ENCODE data around the gene GREM1.

DNA sequence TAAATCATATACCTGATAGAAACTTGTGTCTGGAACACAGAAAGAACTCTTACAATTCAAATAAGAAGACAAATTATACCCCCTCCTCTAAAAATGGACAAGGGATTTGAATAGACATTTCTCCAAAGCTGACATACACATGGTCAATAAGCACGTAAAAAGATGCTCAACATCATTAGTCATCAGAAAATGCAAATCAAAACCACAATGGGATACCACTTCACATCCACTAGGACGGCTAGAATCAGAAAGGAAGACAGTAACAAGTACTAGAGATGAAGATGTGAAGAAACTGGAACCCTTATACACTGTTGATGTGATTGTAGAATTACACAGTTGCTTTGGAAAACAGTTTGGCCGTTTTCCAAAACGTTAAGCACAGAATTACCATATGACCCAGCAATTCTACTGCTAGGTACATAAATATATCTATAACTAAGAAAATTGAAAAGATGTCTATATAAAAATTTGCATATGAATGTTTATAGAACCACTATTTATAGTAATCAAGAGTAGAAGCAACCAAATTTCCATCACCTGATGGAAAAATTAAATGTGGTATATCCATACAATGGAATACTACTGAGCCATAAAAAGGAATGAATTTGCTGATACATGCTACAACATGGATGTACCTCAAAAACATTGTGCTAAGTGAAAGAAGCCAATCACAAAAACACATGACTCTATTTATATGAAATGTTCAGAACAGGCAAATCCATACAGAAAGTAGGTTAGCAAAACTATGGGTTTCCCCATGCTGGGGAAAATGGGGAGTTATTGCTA lies 60.8 kb downstream of the GREM1 start:
- TF ChIP-seq, protein P1, sequence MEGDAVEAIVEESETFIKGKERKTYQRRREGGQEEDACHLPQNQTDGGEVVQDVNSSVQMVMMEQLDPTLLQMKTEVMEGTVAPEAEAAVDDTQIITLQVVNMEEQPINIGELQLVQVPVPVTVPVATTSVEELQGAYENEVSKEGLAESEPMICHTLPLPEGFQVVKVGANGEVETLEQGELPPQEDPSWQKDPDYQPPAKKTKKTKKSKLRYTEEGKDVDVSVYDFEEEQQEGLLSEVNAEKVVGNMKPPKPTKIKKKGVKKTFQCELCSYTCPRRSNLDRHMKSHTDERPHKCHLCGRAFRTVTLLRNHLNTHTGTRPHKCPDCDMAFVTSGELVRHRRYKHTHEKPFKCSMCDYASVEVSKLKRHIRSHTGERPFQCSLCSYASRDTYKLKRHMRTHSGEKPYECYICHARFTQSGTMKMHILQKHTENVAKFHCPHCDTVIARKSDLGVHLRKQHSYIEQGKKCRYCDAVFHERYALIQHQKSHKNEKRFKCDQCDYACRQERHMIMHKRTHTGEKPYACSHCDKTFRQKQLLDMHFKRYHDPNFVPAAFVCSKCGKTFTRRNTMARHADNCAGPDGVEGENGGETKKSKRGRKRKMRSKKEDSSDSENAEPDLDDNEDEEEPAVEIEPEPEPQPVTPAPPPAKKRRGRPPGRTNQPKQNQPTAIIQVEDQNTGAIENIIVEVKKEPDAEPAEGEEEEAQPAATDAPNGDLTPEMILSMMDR (IDR thresholded peaks at IDR 0.05 in 2 of 3, conservative IDR thresholded peaks at IDR 0.05 in 1 of 3; ENCODE audit: borderline replicate concordance in 1 of 3, insufficient read depth in 1 of 3, low read depth in 2 of 3, low read length in 2 of 3), result no peak
- TF ChIP-seq POLR2AphosphoS5 (IDR thresholded peaks at IDR 0.05; ENCODE audit: low read depth, low read length) (no peak), JUND (IDR thresholded peaks at IDR 0.05) (no peak), TCF7L2 (IDR thresholded peaks at IDR 0.05; ENCODE audit: borderline replicate concordance, extremely low read depth, insufficient read depth, insufficient read length) (no peak), YY1 (IDR thresholded peaks at IDR 0.05; ENCODE audit: extremely low read depth, insufficient replicate concordance, low read depth, low read length) (no peak), SIN3A (IDR thresholded peaks at IDR 0.05; ENCODE audit: low read depth) (no peak), REST (IDR thresholded peaks at IDR 0.05; ENCODE audit: low read depth) (no peak), ZNF274 (IDR thresholded peaks at IDR 0.05; ENCODE audit: low read depth, low read length) (no peak), POLR2A (IDR thresholded peaks at IDR 0.05; ENCODE audit: borderline replicate concordance, extremely low read depth, insufficient read depth, insufficient read length) (no peak), EZH2phosphoT487 (IDR thresholded peaks at IDR 0.05; ENCODE audit: borderline replicate concordance) (no peak)

Data from HCT116 (cell line).